Fibroblast of lung (primary cell): ENCODE measurements around the gene PIR. TPM values are rescaled to one million over a fixed set of nuclear protein-coding genes. Genes with fewer than 3 reads are reported as not detected.

Experiments used
- DNase-seq, 2 donors: peaks; one replicate each; pipeline versions ENCODE4 v3.0.0 to v3.0.0-alpha.2; 2010; ENCODE audit warnings: low read depth in 2 of 2
- H2AFZ ChIP-seq: 2 replicates; pipeline ENCODE4 v1.5.1; 2012; ENCODE audit warnings: low read length, control low read depth, inconsistent platforms
- H3K27ac ChIP-seq: 2 replicates; pipeline ENCODE4 v1.5.1; 2011; ENCODE audit warnings: low read length, control low read depth; ENCODE audit not compliant: insufficient read depth
- H3K27me3 ChIP-seq: 2 replicates; pipeline ENCODE4 v1.5.1; 2011; ENCODE audit warnings: mild to moderate bottlenecking, low read length; ENCODE audit not compliant: control insufficient read depth, insufficient read depth
- H3K36me3 ChIP-seq: 2 replicates; pipeline ENCODE4 v1.5.1; 2011; ENCODE audit warnings: low read length; ENCODE audit not compliant: control insufficient read depth, insufficient read depth
- H3K4me1 ChIP-seq: 2 replicates; pipeline ENCODE4 v1.5.1; 2011; ENCODE audit warnings: low read length; ENCODE audit not compliant: control insufficient read depth, insufficient read depth; ENCODE audit errors: extremely low read depth
- H3K4me2 ChIP-seq: 2 replicates; pipeline ENCODE4 v1.5.1; 2011; ENCODE audit warnings: low read length, control low read depth; ENCODE audit not compliant: insufficient read depth; ENCODE audit errors: extremely low read depth
- H3K4me3 ChIP-seq, 4 experiments: fragments of 200-600 bp in 1 of 4; sonication (generic) in 1 of 4; replicated peaks in 1 of 4; 2 replicates each; pipeline ENCODE4 v1.5.1; 2011 to 2016; ENCODE audit warnings: low read length in 4 of 4, low read depth in 3 of 4, mild to moderate bottlenecking in 3 of 4, control low read depth in 2 of 4, inconsistent platforms in 1 of 4, mixed read lengths in 1 of 4; ENCODE audit not compliant: insufficient read depth in 1 of 4; ENCODE audit errors: control extremely low read depth in 1 of 4
- H3K79me2 ChIP-seq: 2 replicates; pipeline ENCODE4 v1.5.1; 2012; ENCODE audit warnings: mild to moderate bottlenecking, low read length, inconsistent platforms; ENCODE audit not compliant: control insufficient read depth, insufficient read depth
- H3K9ac ChIP-seq: 2 replicates; pipeline ENCODE4 v1.5.1; 2011; ENCODE audit warnings: mild to moderate bottlenecking, low read length, control low read depth; ENCODE audit not compliant: insufficient read depth
- H3K9me3 ChIP-seq: 2 replicates; pipeline ENCODE4 v1.5.1; 2012; ENCODE audit warnings: low read depth, low read length; ENCODE audit not compliant: control insufficient read depth, insufficient read depth
- H4K20me1 ChIP-seq: 2 replicates; pipeline ENCODE4 v1.5.1; 2011; ENCODE audit warnings: low read length; ENCODE audit not compliant: control insufficient read depth, insufficient read depth; ENCODE audit errors: extremely low read depth
- EZH2 ChIP-seq: IDR thresholded peaks from 2 replicates; pipeline ENCODE4 v1.5.1; 2012; ENCODE audit warnings: low read length, control low read depth, mild to moderate bottlenecking; ENCODE audit errors: missing control alignments
- polyA plus RNA-seq, 2 donors: library from polyadenylated mRNA; depleted of rRNA in 1 of 2; stranded (reverse) in 1 of 2; unstranded in 1 of 2; fragments of >200 nt; gene quantifications; 2 replicates each; pipeline ENCODE4 v1.2.1, GENCODE V29; 2011 to 2012; ENCODE audit warnings: missing spikeins in 1 of 2
- total RNA-seq: library from RNA; depleted of rRNA; stranded (reverse); fragments of >200 nt; gene quantifications from 2 replicates; pipeline ENCODE4 v1.2.1, GENCODE V29; 2014
- TF ChIP-seq, protein P1 (sequence below), 2 donors: IDR thresholded peaks in 1 of 2; conservative IDR thresholded peaks in 1 of 2; 1 replicate in 1 of 2; 2 replicates in 1 of 2; pipeline ENCODE4 v1.5.1; 2011 to 2012; ENCODE audit warnings: low read length in 2 of 2, control low read depth in 1 of 2, inconsistent platforms in 1 of 2, low read depth in 1 of 2, mild to moderate bottlenecking in 1 of 2

PIR gene
- total and polyA plus RNA-seq, 2 donors (not counting 1 experiment from before 2014, with no cell fraction given): 17.0 to 19.9 TPM

DNA sequence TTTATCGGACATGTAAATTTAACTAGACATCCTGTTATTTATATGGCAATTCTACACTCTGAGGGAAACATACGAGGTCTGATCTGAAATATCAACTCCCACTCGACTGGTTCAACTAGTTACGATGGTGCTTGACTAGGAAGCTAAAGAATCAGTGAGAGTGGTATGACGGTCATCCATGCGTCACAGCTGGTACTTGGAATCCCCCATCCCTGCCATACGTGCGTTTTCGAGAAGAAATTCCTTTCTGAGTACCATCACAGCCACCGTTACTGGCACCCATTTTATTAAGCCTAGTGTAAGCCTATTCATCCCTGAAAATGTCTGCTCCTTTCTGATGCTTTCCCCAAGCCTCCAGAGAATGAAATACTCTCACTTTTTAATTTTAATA is 157.1 kb downstream of the PIR start:
- Histone ChIP-seq H3K27ac (peak overlapping the region; percentile 82), H3K9me3 (no peaks in the 10 kb centered on the region), H3K4me1 (no peaks in the 10 kb centered on the region), H3K4me2 (peak overlapping the region; percentile 89), H3K9ac (peak overlapping the region; percentile 52), H3K4me3 (peak overlapping the region; percentile 48 to 79 (median 56)), H3K79me2 (peaks cover 4% of the 10 kb centered on the region), H3K27me3 (peaks cover 4% of the 10 kb centered on the region), H4K20me1 (no peaks in the 10 kb centered on the region), H3K36me3 (no peaks in the 10 kb centered on the region), H2AFZ (peak overlapping the region; percentile 62)
- DNase-seq: peak; percentile 52 to 69
- no peak for TF ChIP-seq EZH2
- TF ChIP-seq, protein P1, sequence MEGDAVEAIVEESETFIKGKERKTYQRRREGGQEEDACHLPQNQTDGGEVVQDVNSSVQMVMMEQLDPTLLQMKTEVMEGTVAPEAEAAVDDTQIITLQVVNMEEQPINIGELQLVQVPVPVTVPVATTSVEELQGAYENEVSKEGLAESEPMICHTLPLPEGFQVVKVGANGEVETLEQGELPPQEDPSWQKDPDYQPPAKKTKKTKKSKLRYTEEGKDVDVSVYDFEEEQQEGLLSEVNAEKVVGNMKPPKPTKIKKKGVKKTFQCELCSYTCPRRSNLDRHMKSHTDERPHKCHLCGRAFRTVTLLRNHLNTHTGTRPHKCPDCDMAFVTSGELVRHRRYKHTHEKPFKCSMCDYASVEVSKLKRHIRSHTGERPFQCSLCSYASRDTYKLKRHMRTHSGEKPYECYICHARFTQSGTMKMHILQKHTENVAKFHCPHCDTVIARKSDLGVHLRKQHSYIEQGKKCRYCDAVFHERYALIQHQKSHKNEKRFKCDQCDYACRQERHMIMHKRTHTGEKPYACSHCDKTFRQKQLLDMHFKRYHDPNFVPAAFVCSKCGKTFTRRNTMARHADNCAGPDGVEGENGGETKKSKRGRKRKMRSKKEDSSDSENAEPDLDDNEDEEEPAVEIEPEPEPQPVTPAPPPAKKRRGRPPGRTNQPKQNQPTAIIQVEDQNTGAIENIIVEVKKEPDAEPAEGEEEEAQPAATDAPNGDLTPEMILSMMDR (conservative IDR thresholded peaks at IDR 0.05 in 1 of 2, IDR thresholded peaks at IDR 0.05 in 1 of 2; ENCODE audit: low read depth in 1 of 2, low read length in 2 of 2): no peak

DNA sequence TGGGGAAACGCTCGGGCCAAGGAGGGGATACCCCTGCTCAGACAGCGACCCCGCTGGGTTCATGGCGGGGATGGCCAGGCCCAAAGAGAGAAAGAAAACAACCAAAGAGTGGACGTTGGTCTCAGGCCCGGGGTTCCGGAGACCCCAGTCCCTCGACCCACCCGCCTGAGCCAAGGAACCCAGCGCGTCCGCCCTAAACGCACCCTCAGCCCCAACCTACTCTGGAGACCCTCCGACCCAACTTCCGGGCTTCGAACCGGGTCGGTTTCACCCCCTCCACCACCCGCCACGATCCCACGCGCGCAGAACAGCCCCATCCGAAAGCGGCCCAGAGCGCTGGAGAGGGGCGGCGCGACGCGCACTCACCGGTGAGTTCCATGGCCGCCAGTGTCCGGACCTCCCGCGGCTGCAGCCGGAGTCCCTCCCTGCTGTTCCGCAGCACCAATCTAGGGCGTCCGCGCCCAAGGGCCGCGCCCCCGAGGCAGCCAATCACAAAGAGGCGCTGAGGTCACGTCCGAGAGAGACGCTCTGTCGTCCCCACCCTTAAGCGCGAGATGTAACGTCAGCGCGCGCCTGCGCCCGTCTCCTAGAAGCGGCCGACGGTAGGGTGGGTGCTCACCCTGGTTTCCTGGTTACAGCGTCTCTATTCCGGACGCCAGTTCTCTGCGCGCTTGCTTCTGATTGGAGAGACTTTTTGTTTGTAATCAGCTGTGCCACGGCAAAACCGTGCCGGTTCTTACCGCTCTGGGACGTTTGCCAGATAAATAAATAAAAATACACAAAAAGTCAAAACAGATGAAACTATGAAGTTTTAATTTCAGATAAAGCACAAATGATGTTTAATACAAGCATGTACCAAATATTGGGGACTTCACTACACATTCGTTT is 157.8 kb downstream of the PIR start, which contains the start of gene PIGA:
Gene PIGA, minus strand, starts transcription at position 389 of the 888 bp plus-strand sequence. CDS start 3,593 bp downstream, outside the sequence.
- Histone ChIP-seq H2AFZ (peak within 1 kb of the TSS; percentile 62), H3K27ac (peak within 1 kb of the TSS; percentile 95), H3K9ac (peak within 1 kb of the TSS; percentile 92), H4K20me1 (no peaks in the 10 kb centered on the region), H3K4me3 (peak within 1 kb of the TSS; percentile 71 to 81 (median 78)), H3K4me2 (peak within 1 kb of the TSS; percentile 89), H3K27me3 (peaks cover 4% of the 10 kb centered on the region), H3K4me1 (no peaks in the 10 kb centered on the region), H3K36me3 (no peaks in the 10 kb centered on the region), H3K9me3 (no peaks in the 10 kb centered on the region), H3K79me2 (peaks cover 4% of the 10 kb centered on the region)
- TF ChIP-seq, protein P1 (conservative IDR thresholded peaks at IDR 0.05 in 1 of 2, IDR thresholded peaks at IDR 0.05 in 1 of 2; ENCODE audit: low read depth in 1 of 2, low read length in 2 of 2): no peak
- TF ChIP-seq EZH2: no peak
- peak; percentile 96 for DNase-seq

Other genes starting within 250 kb of the PIR start
- 1.2 TPM in 1 of 2 replicates, not detected in the other for gene ASB9, start 223.2 kb downstream of the PIR start, total RNA-seq
- 0.08 TPM in 1 of 2 replicates, not detected in the other for gene ASB9, start 223.2 kb downstream of the PIR start, polyA plus RNA-seq
- gene ASB11, start 177.7 kb downstream of the PIR start, total RNA-seq: not detected in 2 replicates
- gene ASB11, start 177.7 kb downstream of the PIR start, polyA plus RNA-seq: not detected in 2 replicates
- 4.8 and 4.9 TPM in 2 replicates for gene PIGA, start 157.8 kb downstream of the PIR start, total RNA-seq
- 5.0 and 6.9 TPM in 2 replicates for gene PIGA, start 157.8 kb downstream of the PIR start, polyA plus RNA-seq
- 2.0 and 2.1 TPM in 2 replicates for gene VEGFD, start 108.9 kb downstream of the PIR start, total RNA-seq
- 5.3 and 7.9 TPM in 2 replicates for gene VEGFD, start 108.9 kb downstream of the PIR start, polyA plus RNA-seq
- gene BMX, start 7.5 kb upstream of the PIR start, total RNA-seq: not detected in 2 replicates
- not detected in 2 replicates for gene BMX, start 7.5 kb upstream of the PIR start, polyA plus RNA-seq
- gene ACE2, start 107.6 kb upstream of the PIR start, total RNA-seq: not detected in 2 replicates
- gene ACE2, start 107.6 kb upstream of the PIR start, polyA plus RNA-seq: not detected in 2 replicates
- gene CLTRN, start 171.5 kb upstream of the PIR start, total RNA-seq: 0.26 and 0.50 TPM in 2 replicates
- 0.23 and 0.51 TPM in 2 replicates for gene CLTRN, start 171.5 kb upstream of the PIR start, polyA plus RNA-seq
- gene CA5B, start 244.9 kb upstream of the PIR start, total RNA-seq: 2.8 and 7.4 TPM in 2 replicates
- 11.6 and 16.3 TPM in 2 replicates for gene CA5B, start 244.9 kb upstream of the PIR start, polyA plus RNA-seq